ENCODE results near the gene F7.
"Not testable (repeated sequence)": the region's sequence is repeated elsewhere in the genome, so short reads cannot be mapped to it uniquely, and the experiment has no call there.

F7 gene

GRCh38 chr13:113073942-113074341 is 31.6 kb upstream of the F7 start:
- DNase-seq: no peak

- no peak for DNase-seq
Measured at GRCh38 chr13:113074401-113074800, 31.2 kb upstream of the F7 start.

GRCh38 chr13:113074876-113075275 is 30.7 kb upstream of the F7 start:
- DNase-seq: no peak

- no peak for DNase-seq
Measured at GRCh38 chr13:113075711-113076110, 29.9 kb upstream of the F7 start.

- DNase-seq: no peak
Measured at GRCh38 chr13:113076681-113077401, 28.8 kb upstream of the F7 start.

GRCh38 chr13:113077566-113077952 is 28.0 kb upstream of the F7 start:
- DNase-seq: no peak

GRCh38 chr13:113077953-113078901 is 27.4 kb upstream of the F7 start:
- DNase-seq: no peak

- DNase-seq: no peak
Measured at GRCh38 chr13:113078902-113079780, 26.4 kb upstream of the F7 start.

- not testable (repeated sequence) for DNase-seq
Measured at GRCh38 chr13:113079781-113080080, 25.9 kb upstream of the F7 start.

GRCh38 chr13:113080361-113080831 is 25.2 kb upstream of the F7 start:
- DNase-seq: no peak

GRCh38 chr13:113080901-113081521 is 24.6 kb upstream of the F7 start:
- DNase-seq: no peak

GRCh38 chr13:113082198-113083021 is 23.2 kb upstream of the F7 start:
- DNase-seq: no peak

GRCh38 chr13:113083022-113083373 is 22.6 kb upstream of the F7 start:
- DNase-seq: no peak

- no peak for DNase-seq
Measured at GRCh38 chr13:113083402-113084061, 22.1 kb upstream of the F7 start.

GRCh38 chr13:113084094-113084942 is 21.3 kb upstream of the F7 start:
- DNase-seq: no peak

GRCh38 chr13:113084943-113085540 is 20.5 kb upstream of the F7 start:
- DNase-seq: no peak

- no peak for DNase-seq
Measured at GRCh38 chr13:113086031-113086750, 19.4 kb upstream of the F7 start.

GRCh38 chr13:113086991-113087922 is 18.3 kb upstream of the F7 start:
- DNase-seq: no peak

Data from stimulated activated CD4-positive, alpha-beta T cell treated with anti-CD3 and anti-CD28 coated beads, Interleukin-12 subunit alpha, Interleukin-12 subunit beta, amount 100 ng/mL, for 4 hours (primary cell).